NCI-H748 (cell line): ENCODE results near the gene SNAPC1.
"Not testable (repeated sequence)": the region's sequence is repeated elsewhere in the genome, so short reads cannot be mapped to it uniquely, and the experiment has no call there.

ENCODE experiments used
- DNase-seq: peaks from one replicate; lab custom pipeline; 2025; ENCODE audit not compliant: unreplicated experiment; lab: John Stamatoyannopoulos, UW

Gene SNAPC1

GRCh38 chr14:61761959-61762786 lies at the start of gene SNAPC1:
Gene SNAPC1 (plus strand): TSS chr14:61762420. CDS start chr14:61762461, 41 bp downstream.
- peak; percentile 99 for DNase-seq

- DNase-seq: no peak
Measured at GRCh38 chr14:61713724-61714437, 48.3 kb upstream of the SNAPC1 start.

GRCh38 chr14:61716956-61717355 lies 45.3 kb upstream of the SNAPC1 start:
- DNase-seq: no peak

DNA sequence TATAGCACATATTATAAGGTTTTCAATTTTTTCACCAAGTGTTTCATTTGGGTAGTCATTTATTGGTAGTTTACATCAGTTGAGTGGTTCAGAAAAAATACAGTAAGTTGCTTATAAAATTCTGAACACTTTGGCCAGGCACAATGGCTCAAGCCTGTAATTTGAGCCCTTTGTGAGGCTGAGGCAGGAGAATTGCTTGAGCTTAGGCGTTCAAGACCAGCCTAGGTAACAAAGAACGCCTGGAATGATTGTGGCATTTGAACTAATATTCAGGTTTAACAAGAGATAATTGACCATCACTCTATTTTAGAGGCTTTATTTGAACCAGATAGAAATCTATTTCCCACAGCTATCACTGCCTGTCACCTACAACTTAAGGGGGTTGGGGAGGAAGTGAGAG lies 44.2 kb upstream of the SNAPC1 start:
- DNase-seq: peak; percentile 11

GRCh38 chr14:61719344-61720293 lies 42.6 kb upstream of the SNAPC1 start:
- DNase-seq: no peak

- no peak for DNase-seq
Measured at GRCh38 chr14:61720294-61720661, 41.9 kb upstream of the SNAPC1 start.

DNA sequence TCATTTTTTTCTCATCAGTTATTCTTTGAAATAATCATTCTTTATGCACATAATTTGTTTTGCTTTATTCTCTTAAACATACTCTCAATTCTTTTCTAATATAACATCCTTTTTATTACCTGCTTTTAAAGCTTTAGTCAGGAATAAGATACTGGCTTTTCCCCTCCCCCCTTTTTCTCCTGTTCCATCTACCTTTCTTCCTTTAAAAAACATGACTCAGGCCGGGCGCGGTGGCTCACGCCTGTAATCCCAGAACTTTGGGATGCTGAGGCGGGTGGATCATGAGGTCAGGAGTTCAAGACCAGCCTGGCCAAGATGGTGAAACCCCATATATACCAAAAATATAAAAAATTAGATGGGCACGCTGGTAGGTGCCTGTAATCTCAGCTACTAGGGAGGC lies 41.5 kb upstream of the SNAPC1 start:
- no peak for DNase-seq

GRCh38 chr14:61724133-61724532 lies 38.1 kb upstream of the SNAPC1 start:
- DNase-seq: no peak

DNA sequence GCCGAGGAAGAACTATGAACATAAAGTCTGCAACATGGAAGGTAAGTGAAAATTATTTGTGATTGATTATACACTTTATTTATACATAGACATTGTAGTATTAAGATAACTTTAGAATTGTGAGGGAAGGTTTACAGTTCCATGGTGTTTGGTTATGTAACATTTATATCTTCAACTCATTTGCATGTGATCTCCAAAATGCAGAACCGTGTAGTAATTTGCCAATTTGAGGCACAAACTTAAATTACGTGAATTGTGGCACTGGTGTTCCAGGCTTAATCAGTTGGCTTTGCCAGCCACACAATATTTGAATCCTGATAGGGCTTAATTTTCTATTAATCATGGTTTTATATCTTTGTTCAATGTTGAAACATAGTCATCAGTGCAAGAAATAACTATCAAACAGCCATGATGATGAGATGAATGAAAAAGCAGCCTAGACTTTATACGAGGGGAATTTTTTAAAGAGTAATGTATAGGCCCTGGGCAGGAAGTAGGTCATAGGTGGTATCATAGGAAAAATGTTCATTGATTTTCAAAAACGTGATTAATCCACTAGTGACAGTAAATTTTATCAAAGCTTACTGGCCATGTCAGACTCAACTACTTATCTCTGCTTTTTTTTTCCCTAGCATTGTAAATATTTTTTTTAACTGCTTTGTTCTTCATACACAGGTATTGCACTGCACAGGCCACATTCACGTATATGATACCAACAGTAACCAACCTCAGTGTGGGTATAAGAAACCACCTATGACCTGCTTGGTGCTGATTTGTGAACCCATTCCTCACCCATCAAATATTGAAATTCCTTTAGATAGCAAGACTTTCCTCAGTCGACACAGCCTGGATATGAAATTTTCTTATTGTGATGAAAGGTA lies 35.2 kb upstream of the SNAPC1 start:
- DNase-seq: no peak

DNA sequence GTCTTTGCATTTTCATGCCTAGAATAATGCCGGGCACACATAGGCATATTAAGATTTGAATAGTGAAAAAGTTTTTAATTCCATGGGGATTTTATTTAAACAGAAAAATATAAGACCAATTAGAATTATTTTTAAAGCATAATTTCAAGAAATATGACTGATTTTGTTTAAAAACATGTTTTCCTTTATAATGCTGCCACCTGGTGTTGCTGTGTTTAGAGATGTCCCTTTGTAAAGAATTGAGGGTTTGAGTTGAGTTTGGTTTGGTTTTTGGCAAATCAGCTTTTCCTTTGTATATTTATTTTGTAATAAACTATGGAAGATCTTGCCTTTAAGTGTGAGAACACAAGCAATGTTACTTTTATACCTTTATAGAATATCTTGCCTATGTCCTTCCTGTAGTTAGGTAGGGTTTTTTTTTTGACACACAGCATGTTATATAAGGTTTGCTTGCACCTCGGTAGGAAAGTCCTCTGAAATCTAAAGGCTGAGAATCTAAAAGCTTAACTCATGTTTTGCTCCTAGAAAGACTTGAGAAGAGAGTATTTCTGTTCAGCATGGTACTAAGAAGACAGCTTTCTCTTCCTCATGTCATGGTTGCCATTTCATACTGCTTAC lies 31.4 kb upstream of the SNAPC1 start:
- no peak for DNase-seq

- no peak for DNase-seq
Measured at GRCh38 chr14:61733972-61734371, 28.2 kb upstream of the SNAPC1 start.

- DNase-seq: no peak
Measured at GRCh38 chr14:61736751-61737150, 25.5 kb upstream of the SNAPC1 start.

DNA sequence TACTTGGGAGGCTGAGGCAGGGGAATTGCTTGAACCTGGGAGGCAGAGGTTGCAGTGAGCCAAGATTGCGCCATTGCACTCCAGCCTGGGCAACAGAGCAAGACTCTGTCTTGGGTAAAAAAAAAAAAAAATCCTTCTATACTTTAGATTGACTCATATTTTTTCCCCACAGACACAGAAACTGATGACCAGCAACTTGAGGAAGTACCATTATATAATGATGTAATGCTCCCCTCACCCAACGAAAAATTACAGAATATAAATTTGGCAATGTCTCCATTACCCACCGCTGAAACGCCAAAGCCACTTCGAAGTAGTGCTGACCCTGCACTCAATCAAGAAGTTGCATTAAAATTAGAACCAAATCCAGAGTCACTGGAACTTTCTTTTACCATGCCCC lies 24.3 kb upstream of the SNAPC1 start:
- no peak for DNase-seq

DNA sequence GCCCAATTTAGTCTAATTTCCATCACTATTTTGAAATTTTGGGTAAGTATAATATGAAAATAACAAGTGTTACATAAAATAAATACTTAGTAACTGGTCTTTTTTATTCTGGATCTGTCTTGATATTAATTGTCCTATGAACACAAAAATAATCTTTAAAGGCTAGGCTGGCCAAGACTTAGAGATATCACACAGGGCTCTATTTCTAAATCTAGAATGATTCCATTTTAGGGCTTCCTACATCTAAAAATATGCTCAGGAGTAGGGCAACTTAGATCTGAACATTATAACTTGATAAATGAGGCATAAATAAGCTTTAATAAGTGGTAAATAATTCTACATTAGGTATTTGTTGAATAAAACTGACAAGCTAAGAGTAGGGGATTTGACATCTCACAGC lies 23.1 kb upstream of the SNAPC1 start:
- no peak for DNase-seq

DNA sequence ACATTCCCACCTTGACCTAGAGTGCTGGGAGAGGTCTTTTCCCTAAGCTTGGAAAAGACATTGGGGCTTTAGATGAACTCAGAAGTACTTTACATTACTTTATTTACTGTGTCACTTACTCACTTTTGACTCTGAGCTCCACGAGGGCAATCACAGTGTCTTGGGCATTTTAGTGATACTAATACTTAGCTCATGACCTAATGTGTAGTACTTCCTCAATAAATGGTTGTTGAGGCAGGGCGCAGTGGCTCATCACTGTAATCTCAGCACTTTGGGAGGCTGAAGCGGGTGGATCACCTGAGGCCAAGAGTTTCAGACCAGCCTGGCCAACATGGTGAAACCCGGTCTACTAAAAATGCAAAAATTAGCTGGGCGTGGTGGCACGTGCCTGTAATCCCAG lies 19.8 kb upstream of the SNAPC1 start:
- DNase-seq: no peak

DNA sequence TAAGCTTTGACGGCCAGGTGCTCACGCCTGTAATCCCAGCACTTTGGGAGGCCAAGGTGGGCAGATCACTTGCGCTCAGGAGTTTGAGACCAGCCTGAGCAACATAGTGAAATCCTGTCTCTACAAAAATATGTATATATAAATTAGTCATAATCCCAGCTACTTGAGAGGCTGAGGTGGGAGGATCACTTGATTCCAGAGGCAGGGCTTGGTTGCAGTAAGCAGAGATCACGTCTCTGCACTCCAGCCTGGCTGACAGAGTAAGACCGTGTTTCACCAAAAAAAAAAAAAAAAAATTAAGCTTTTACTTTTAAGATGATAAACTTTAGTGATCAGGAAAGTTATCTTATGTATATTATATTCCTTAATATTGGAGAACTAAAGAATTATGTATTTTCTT lies 18.0 kb upstream of the SNAPC1 start:
- no peak for DNase-seq

DNA sequence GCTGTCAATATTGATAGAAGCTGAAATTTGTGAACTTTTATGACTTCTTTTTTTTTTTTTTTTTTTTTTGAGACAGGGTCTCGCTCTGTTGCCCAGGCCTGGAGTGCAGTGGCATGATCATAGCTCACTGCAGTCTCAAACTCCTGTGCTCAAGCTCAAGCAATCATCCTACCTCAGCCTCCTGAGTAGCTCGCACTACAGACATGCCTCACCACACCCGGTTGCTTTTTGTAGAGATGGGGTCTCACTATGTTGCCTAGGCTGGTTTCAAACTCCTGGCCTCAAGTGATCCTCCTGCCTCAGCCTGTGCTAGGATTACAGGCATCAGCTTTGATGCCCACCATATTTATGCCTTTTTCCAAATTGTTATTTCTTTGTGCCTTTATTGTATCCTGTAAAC lies 15.9 kb upstream of the SNAPC1 start:
- not testable (repeated sequence) for DNase-seq

- no peak for DNase-seq
Measured at GRCh38 chr14:61746881-61747280, 15.3 kb upstream of the SNAPC1 start.

DNA sequence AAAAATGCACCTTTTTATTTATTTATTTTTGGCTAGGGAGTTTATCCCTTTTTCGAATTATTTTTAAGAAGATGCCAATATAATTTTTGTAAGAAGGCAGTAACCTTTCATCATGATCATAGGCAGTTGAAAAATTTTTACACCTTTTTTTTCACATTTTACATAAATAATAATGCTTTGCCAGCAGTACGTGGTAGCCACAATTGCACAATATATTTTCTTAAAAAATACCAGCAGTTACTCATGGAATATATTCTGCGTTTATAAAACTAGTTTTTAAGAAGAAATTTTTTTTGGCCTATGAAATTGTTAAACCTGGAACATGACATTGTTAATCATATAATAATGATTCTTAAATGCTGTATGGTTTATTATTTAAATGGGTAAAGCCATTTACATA lies 14.9 kb upstream of the SNAPC1 start:
- no peak for DNase-seq

GRCh38 chr14:61749264-61749663 lies 13.0 kb upstream of the SNAPC1 start:
- no peak for DNase-seq
